ENCODE results near the gene TTC14. TPM values are rescaled to one million over a fixed set of nuclear protein-coding genes. Genes with fewer than 3 reads are reported as not detected.

TTC14 gene
- total and polyA plus RNA-seq, 2 experiments from 2014 or later: 27.8 to 37.0 TPM

DNA sequence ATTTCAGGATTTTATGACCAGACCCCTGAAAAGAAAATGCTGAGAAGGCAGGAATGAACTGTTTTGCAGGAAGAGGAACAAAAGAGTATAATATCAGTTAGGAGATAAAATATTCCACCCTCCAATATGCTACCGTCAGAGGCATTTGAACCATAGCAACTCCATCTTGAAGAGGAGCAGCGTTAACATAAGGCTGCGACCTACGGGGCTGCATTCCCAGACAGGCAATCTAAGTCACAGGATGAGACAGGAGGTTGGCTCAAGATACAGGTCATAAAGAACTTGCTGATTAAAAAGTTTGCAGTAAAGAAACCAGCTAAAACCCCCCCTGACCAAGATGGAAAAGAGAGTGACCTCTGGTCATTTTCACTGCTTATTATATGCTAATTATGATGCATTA is 54.4 kb downstream of the TTC14 start:
- no peaks in the 10 kb centered on the region for H3K4me1 ChIP-seq (ENCODE audit: low read depth)
- no peaks in the 10 kb centered on the region for H3K27me3 ChIP-seq
- no peak overlapping the region for H3K4me3 ChIP-seq
- H3K36me3 ChIP-seq: no peaks in the 10 kb centered on the region
- no peak for DNase-seq (ENCODE audit: low read depth in 1 of 2, low spot score in 1 of 2)
- no peaks in the 10 kb centered on the region for H3K9me3 ChIP-seq (ENCODE audit: low read depth)
- H3K27ac ChIP-seq: no peak overlapping the region
- TF ChIP-seq, protein P1, sequence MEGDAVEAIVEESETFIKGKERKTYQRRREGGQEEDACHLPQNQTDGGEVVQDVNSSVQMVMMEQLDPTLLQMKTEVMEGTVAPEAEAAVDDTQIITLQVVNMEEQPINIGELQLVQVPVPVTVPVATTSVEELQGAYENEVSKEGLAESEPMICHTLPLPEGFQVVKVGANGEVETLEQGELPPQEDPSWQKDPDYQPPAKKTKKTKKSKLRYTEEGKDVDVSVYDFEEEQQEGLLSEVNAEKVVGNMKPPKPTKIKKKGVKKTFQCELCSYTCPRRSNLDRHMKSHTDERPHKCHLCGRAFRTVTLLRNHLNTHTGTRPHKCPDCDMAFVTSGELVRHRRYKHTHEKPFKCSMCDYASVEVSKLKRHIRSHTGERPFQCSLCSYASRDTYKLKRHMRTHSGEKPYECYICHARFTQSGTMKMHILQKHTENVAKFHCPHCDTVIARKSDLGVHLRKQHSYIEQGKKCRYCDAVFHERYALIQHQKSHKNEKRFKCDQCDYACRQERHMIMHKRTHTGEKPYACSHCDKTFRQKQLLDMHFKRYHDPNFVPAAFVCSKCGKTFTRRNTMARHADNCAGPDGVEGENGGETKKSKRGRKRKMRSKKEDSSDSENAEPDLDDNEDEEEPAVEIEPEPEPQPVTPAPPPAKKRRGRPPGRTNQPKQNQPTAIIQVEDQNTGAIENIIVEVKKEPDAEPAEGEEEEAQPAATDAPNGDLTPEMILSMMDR (IDR thresholded peaks at IDR 0.05; ENCODE audit: low read depth, low read length): no peak

GRCh38 chr3:180657094-180657493 is 55.1 kb downstream of the TTC14 start:
- H3K4me1 ChIP-seq (ENCODE audit: low read depth): no peaks in the 10 kb centered on the region
- no peaks in the 10 kb centered on the region for H3K36me3 ChIP-seq
- H3K4me3 ChIP-seq: no peak overlapping the region
- no peaks in the 10 kb centered on the region for H3K9me3 ChIP-seq (ENCODE audit: low read depth)
- TF ChIP-seq, protein P1 (IDR thresholded peaks at IDR 0.05; ENCODE audit: low read depth, low read length): no peak
- no peak for DNase-seq (ENCODE audit: low read depth in 1 of 2, low spot score in 1 of 2)
- H3K27ac ChIP-seq: no peak overlapping the region
- no peaks in the 10 kb centered on the region for H3K27me3 ChIP-seq

Other genes with a start within 250 kb of the TTC14 start
- not detected in 2 replicates for gene CCDC39, start 77.3 kb downstream of the TTC14 start, total RNA-seq
- gene CCDC39, start 77.3 kb downstream of the TTC14 start, polyA plus RNA-seq: 0.62 TPM in 1 of 2 replicates, not detected in the other

Measured in cardiac muscle cell (in vitro differentiated cells and primary cell).